Measurements from ENCODE around the gene KCNN1. TPM values are rescaled to one million over a fixed set of nuclear protein-coding genes. Genes with fewer than 3 reads are reported as not detected.
"Not testable (repeated sequence)": the region's sequence is repeated elsewhere in the genome, so short reads cannot be mapped to it uniquely, and the experiment has no call there.

KCNN1 gene
- total RNA-seq (1 to 10 TPM in 1 of 9 donors, under 1 TPM in 7, not detected in 1; 0.22 to 2.5 (median 0.70) TPM), polyA plus RNA-seq (under 1 TPM in 2 of 3 donors, not detected in 1; 0.16 to 0.47 TPM)
- long read RNA-seq, donor 1, result 0 reads
- long read RNA-seq, donor 2, result 0 reads
- long read RNA-seq, donor 3, result 0 reads
- long read RNA-seq, donor 4, result 0 reads
- long read RNA-seq, donor 5, partial matches to known transcripts, result 0 of 1 reads
- long read RNA-seq, donor 5, other reads (novel, unspliced or antisense), result 1 of 1 reads
- long read RNA-seq, donor 6, partial matches to known transcripts, result 0 of 1 reads
- long read RNA-seq, donor 6, other reads (novel, unspliced or antisense), result 1 of 1 reads
- long read RNA-seq, donor 7, result 0 reads
- long read RNA-seq, donor 8, result 0 reads
- long read RNA-seq, donor 9, result 0 reads
- long read RNA-seq, donor 10, result 0 reads

DNA sequence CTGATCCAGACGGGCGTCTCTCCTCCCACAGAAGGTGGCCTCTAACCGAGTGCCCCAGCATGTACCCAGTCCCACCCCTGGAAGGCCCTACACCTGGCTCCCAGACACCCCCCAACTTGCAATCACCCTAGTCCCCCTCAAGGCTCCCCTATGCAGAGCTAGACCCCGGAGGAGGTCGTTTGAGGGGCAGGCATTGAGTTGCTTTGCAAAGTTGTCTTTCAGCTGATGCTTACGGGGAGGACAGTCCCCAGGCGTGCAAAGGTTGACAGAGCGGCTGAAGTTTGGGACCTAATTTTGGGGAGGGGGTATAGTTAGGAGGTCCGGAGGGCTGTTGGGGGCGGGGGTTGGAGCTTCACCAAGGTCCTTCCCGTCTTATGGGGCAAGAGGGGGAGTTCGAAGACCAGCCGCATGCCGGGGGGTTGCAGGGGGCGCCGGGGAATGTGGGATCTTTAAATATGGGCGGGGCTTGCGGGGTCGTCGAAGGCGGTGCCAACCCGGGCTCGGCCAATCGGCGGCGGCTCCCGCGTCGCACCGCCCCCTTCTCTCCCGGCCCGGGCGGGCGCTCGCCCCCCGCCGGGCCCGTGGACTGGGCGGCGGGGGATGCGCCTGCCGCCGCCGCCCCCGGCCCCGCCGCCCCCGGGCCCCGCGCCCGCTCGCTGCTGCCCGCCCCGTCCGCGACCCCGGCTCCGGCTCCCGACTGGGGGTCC lies at the start of gene KCNN1:
TSS of gene KCNN1 (plus strand) at position 558 of the 707 bp plus-strand sequence. CDS start 6,782 bp downstream, outside the sequence.
- TF ChIP-seq POLR2A (IDR thresholded peaks at IDR 0.05), result no peak
- TF ChIP-seq, protein P1, sequence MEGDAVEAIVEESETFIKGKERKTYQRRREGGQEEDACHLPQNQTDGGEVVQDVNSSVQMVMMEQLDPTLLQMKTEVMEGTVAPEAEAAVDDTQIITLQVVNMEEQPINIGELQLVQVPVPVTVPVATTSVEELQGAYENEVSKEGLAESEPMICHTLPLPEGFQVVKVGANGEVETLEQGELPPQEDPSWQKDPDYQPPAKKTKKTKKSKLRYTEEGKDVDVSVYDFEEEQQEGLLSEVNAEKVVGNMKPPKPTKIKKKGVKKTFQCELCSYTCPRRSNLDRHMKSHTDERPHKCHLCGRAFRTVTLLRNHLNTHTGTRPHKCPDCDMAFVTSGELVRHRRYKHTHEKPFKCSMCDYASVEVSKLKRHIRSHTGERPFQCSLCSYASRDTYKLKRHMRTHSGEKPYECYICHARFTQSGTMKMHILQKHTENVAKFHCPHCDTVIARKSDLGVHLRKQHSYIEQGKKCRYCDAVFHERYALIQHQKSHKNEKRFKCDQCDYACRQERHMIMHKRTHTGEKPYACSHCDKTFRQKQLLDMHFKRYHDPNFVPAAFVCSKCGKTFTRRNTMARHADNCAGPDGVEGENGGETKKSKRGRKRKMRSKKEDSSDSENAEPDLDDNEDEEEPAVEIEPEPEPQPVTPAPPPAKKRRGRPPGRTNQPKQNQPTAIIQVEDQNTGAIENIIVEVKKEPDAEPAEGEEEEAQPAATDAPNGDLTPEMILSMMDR (IDR thresholded peaks at IDR 0.05), result no peak
- no peak for DNase-seq
- no peaks in the 10 kb centered on the region for H3K36me3 ChIP-seq (replicated peaks in 1 of 2)
- 7 to 52% (median 14%) methylated on average over 4 to 45 of the region's 59 CpGs for WGBS, 4 donors
- H3K9me3 ChIP-seq (replicated peaks in 1 of 3), result no peaks in the 10 kb centered on the region
- intact Hi-C loops (cut with DNase I), result no loop called here
- H3K4me3 ChIP-seq, result peak within 1 kb of the TSS in 1 of 4 donors; percentile 41
- no peak within 1 kb of the TSS for H3K27ac ChIP-seq
- H3K4me1 ChIP-seq (replicated peaks in 1 of 2), result no peaks in the 10 kb centered on the region
- H3K27me3 ChIP-seq, result peaks cover 10% of the 10 kb centered on the region

DNA sequence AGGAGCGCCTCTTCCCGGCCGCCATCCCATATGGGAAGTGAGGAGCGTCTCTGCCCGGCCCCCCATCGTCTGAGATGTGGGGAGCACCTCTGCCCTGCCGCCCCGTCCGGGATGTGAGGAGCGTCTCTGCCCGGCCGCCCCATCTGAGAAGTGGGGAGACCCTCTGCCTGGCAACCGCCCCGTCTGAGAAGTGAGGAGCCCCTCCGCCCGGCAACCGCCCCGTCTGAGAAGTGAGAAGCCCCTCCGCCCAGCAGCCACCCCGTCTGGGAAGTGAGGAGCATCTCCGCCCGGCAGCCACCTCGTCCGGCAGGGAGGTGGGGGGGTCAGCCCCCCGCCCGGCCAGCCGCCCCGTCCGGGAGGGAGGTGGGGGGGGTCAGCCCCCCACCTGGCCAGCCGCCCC lies 48.8 kb upstream of the KCNN1 start:
- H3K27ac ChIP-seq; intact Hi-C loops (cut with DNase I); H3K27me3 ChIP-seq; H3K4me3 ChIP-seq; H3K9me3 ChIP-seq (replicated peaks in 1 of 3); DNase-seq; H3K4me1 ChIP-seq (replicated peaks in 1 of 2); H3K36me3 ChIP-seq (replicated peaks in 1 of 2): not testable (repeated sequence)
- 81 to 100% (median 91%) methylated on average over 3 to 29 of the region's 30 CpGs; no CpG with 5 or more reads in 1 of the 4 donors for WGBS, 4 donors

DNA sequence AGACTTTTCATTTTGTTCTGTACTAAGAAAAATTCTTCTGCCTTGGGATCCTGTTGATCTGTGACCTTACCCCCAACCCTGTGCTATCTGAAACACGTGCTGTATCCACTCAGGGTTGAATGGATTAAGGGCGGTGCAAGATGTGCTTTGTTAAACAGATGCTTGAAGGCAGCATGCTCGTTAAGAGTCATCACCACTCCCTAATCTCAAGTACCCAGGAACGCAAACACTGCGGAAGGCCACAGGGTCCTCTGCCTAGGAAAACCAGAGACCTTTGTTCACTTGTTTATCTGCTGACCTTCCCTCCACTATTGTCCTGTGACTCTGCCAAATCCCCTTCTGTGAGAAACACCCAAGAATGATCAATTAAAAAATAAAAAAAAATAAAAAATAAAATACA lies 47.8 kb upstream of the KCNN1 start:
- H3K9me3 ChIP-seq (replicated peaks in 1 of 3); H3K4me3 ChIP-seq; H3K27ac ChIP-seq; intact Hi-C loops (cut with DNase I); H3K4me1 ChIP-seq (replicated peaks in 1 of 2); DNase-seq; H3K27me3 ChIP-seq; H3K36me3 ChIP-seq (replicated peaks in 1 of 2): not testable (repeated sequence)
- 71 to 92% (median 79%) methylated on average over 2 to 5 of the region's 5 CpGs for WGBS, 4 donors

DNA sequence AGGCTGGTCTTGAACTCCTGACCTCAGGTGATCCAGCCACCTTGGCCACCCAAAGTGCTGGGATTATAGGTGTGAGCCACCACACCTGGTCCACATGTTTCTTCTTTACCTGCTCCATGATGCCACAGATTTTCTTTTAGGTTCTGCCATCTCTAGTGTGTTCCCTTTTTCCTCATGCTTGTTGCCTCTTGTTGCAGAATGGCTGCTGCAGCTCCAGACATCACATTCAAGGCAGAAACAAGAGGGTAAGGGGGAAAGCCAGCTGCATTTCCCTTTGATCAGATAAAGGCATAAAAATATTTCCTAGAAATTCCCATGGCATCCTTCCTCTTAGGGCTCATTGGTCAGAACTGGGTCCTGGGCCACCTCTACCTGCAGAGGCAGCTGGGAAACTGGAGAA lies 46.4 kb upstream of the KCNN1 start:
- intact Hi-C loops (cut with DNase I), result no loop called here
- H3K36me3 ChIP-seq (replicated peaks in 1 of 2), result no peaks in the 10 kb centered on the region
- H3K27me3 ChIP-seq, result no peaks in the 10 kb centered on the region
- DNase-seq, result no peak
- TF ChIP-seq, protein P1 (IDR thresholded peaks at IDR 0.05), result no peak
- TF ChIP-seq POLR2A (IDR thresholded peaks at IDR 0.05), result no peak
- H3K4me3 ChIP-seq, result no peak overlapping the region
- no peak overlapping the region for H3K27ac ChIP-seq
- H3K9me3 ChIP-seq (replicated peaks in 1 of 3), result no peaks in the 10 kb centered on the region
- H3K4me1 ChIP-seq (replicated peaks in 1 of 2), result no peaks in the 10 kb centered on the region

DNA sequence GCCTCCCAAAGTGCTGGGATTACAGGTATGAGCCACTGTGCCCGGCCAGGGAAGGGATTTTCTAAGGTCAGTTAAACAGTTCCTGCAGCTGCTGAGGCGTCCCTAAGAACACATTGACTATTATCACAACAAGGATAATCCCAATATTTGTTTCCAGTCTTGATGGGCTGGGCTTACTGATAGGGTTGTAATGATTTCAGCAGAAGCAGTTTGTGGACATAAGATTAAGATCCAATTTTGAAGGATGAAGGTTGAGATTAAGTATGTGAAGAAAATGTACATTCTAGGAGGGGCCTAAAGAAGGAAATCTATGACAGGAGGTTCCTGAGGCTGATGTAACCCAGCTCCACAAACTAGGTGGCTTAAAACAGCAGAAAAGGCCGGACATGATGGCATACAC lies 44.8 kb upstream of the KCNN1 start:
- no peaks in the 10 kb centered on the region for H3K4me1 ChIP-seq (replicated peaks in 1 of 2)
- no peaks in the 10 kb centered on the region for H3K36me3 ChIP-seq (replicated peaks in 1 of 2)
- no peak for DNase-seq
- TF ChIP-seq POLR2A (IDR thresholded peaks at IDR 0.05), result no peak
- TF ChIP-seq, protein P1 (IDR thresholded peaks at IDR 0.05), result no peak
- no peak overlapping the region for H3K27ac ChIP-seq
- no peaks in the 10 kb centered on the region for H3K27me3 ChIP-seq
- H3K4me3 ChIP-seq, result no peak overlapping the region
- intact Hi-C loops (cut with DNase I), result no loop called here
- H3K9me3 ChIP-seq (replicated peaks in 1 of 3), result no peaks in the 10 kb centered on the region
- WGBS, 4 donors, result 65 to 79% (median 77%) methylated on average over 3 of the region's 3 CpGs
